Thyroid gland (tissue), 4 donors: ENCODE measurements around the gene FBXO22.

Source experiments
- CTCF ChIP-seq, 6 experiments: fragments of 200-600 bp in 3 of 6; fragments of 450-650 bp in 3 of 6; sonication (generic) in 3 of 6; IDR thresholded peaks; one replicate each; pipeline ENCODE4 v1.5.1; 2016 to 2019; ENCODE audit warnings: antibody characterized with exemption in 6 of 6, mild to moderate bottlenecking in 2 of 6, inconsistent platforms in 1 of 6, moderate library complexity in 1 of 6
- POLR2A ChIP-seq, 2 donors: fragments of 450-650 bp; IDR thresholded peaks; one replicate each; pipeline ENCODE4 v1.6.1; 2017; ENCODE audit warnings: antibody characterized with exemption in 2 of 2, mild to moderate bottlenecking in 2 of 2, moderate library complexity in 1 of 2

- no peak for TF ChIP-seq POLR2A (IDR thresholded peaks at IDR 0.05)
- no peak for TF ChIP-seq CTCF (IDR thresholded peaks at IDR 0.05)
Observed at GRCh38 chr15:75925440-75925839, 21.8 kb downstream of the FBXO22 start.
